K562 (cell line): ENCODE measurements around the gene CYP2R1. TPM values are rescaled to one million over a fixed set of nuclear protein-coding genes. Genes with fewer than 3 reads are reported as not detected.

Experiments used
- CBX5 ChIP-seq: IDR thresholded peaks from 2 replicates; pipeline ENCODE4 v1.6.1; 2014; ENCODE audit warnings: low read depth, borderline replicate concordance
- ETV6 ChIP-seq, 3 experiments: fragments of 150-350 bp in 1 of 3; sonication (generic) in 1 of 3; formaldehyde crosslinking in 1 of 3; IDR thresholded peaks; 2 replicates each; pipeline versions ENCODE4 v1.6.1 to v1.8.0; 2014 to 2022; ENCODE audit warnings: borderline replicate concordance in 2 of 3, low read depth in 2 of 3, antibody characterized with exemption in 1 of 3, low read length in 1 of 3, mild to moderate bottlenecking in 1 of 3, missing genetic modification reagents in 1 of 3
- GATAD2B ChIP-seq: fragments of 450-650 bp; IDR thresholded peaks from 2 replicates; pipeline ENCODE4 v1.6.1; 2017; ENCODE audit warnings: mild to moderate bottlenecking, borderline replicate concordance
- GTF2E2 ChIP-seq: fragments of 200-800 bp; sonication (Bioruptor generic); IDR thresholded peaks from 2 replicates; pipeline ENCODE4 v1.6.1; 2016; ENCODE audit warnings: missing genetic modification characterization, missing compliant biosample characterization
- HDAC2 ChIP-seq: fragments of 450-650 bp; IDR thresholded peaks from 2 replicates; pipeline ENCODE4 v1.6.1; 2016; ENCODE audit warnings: mild to moderate bottlenecking
- HNRNPH1 ChIP-seq: fragments of 200-400 bp; formaldehyde crosslinking; optimal IDR thresholded peaks from 2 replicates; pipeline ENCODE3; 2017; ENCODE audit warnings: low read depth, mild to moderate bottlenecking, low read length, moderate library complexity
- JUNB ChIP-seq: fragments of 450-650 bp; formaldehyde crosslinking; conservative IDR thresholded peaks from 2 replicates; pipeline ENCODE4 v1.4.0; 2020; ENCODE audit warnings: mild to moderate bottlenecking
- KLF13 ChIP-seq: fragments of 450-650 bp; IDR thresholded peaks from 2 replicates; pipeline ENCODE4 v1.6.1; 2016; ENCODE audit warnings: missing genetic modification characterization, low read depth, mild to moderate bottlenecking, missing compliant biosample characterization, moderate library complexity, borderline replicate concordance
- NELFE ChIP-seq: IDR thresholded peaks from 2 replicates; pipeline ENCODE4 v1.6.1; 2011; ENCODE audit warnings: mild to moderate bottlenecking; ENCODE audit not compliant: insufficient read depth, insufficient read length
- POLR3A ChIP-seq: IDR thresholded peaks from 2 replicates; pipeline ENCODE4 v1.6.1; 2011; ENCODE audit warnings: borderline replicate concordance, mild to moderate bottlenecking, moderate library complexity; ENCODE audit not compliant: insufficient read length, insufficient read depth; ENCODE audit errors: extremely low read depth
- PTRF ChIP-seq: fragments of 450-650 bp; IDR thresholded peaks from 2 replicates; pipeline ENCODE4 v1.6.1; 2016; ENCODE audit warnings: mild to moderate bottlenecking, missing genetic modification characterization, missing compliant biosample characterization
- SIX5 ChIP-seq, 2 experiments: IDR thresholded peaks; 2 replicates each; pipeline ENCODE4 v1.6.1; 2011; ENCODE audit warnings: low read length in 2 of 2, borderline replicate concordance in 1 of 2, low read depth in 1 of 2, mild to moderate bottlenecking in 1 of 2, moderate library complexity in 1 of 2; ENCODE audit not compliant: insufficient read depth in 1 of 2
- TAF1 ChIP-seq: IDR thresholded peaks from 2 replicates; pipeline ENCODE4 v1.6.1; 2011; ENCODE audit warnings: mild to moderate bottlenecking, low read length, moderate library complexity; ENCODE audit not compliant: insufficient read depth, control insufficient read depth, severe bottlenecking; ENCODE audit errors: extremely low read depth
- VEZF1 ChIP-seq: fragments of 200-800 bp; sonication (Bioruptor generic); IDR thresholded peaks from 2 replicates; pipeline ENCODE4 v1.6.1; 2017; ENCODE audit warnings: missing genetic modification characterization, missing compliant biosample characterization
- ZNF316 ChIP-seq: fragments of 450-650 bp; IDR thresholded peaks from 2 replicates; pipeline ENCODE4 v1.6.1; 2016
- polyA plus RNA-seq, 8 experiments: library from polyadenylated mRNA; depleted of rRNA in 4 of 8; stranded (reverse) in 5 of 8; unstranded in 3 of 8; fragments of >200 nt; fragmentation: Nextera tagmentation in 2 of 8; fragmentation: Illumina TruSeq in 1 of 8; extraction: Ambion mirVana in 2 of 8; extraction: Trizol in 1 of 8; gene quantifications; 2 replicates each; pipeline versions ENCODE4 v1.2.1 to v1.2.3, GENCODE V29; 2011 to 2014; ENCODE audit warnings: inconsistent platforms in 1 of 8, missing spikeins in 1 of 8
- total RNA-seq, 7 experiments: library from RNA; depleted of rRNA in 6 of 7; stranded (reverse); fragments of >200 nt in 6 of 7; fragmentation: Illumina TruSeq in 2 of 7; extraction: Trizol in 2 of 7; gene quantifications; 2 replicates each; pipeline versions ENCODE4 v1.2.1 to v1.2.3, GENCODE V29; 2011 to 2021; ENCODE audit warnings: low replicate concordance in 1 of 7
- TF ChIP-seq, protein P1 (sequence below): sonication (generic); formaldehyde crosslinking; IDR thresholded peaks from 2 replicates; pipeline ENCODE4 v1.8.1; 2023; ENCODE audit warnings: mild to moderate bottlenecking, missing genetic modification reagents
- TF ChIP-seq, protein P2 (sequence below): fragments of 250-450 bp; sonication (Bioruptor Pico); IDR thresholded peaks from 2 replicates; pipeline ENCODE4 v1.8.0; 2022; ENCODE audit warnings: inconsistent platforms, mild to moderate bottlenecking, moderate library complexity, borderline replicate concordance
- TF ChIP-seq, protein P3 (sequence below): fragments of 250-450 bp; sonication (Bioruptor Pico); IDR thresholded peaks from 2 replicates; pipeline ENCODE4 v1.8.0; 2022; ENCODE audit warnings: moderate library complexity, mild to moderate bottlenecking, inconsistent platforms

The CYP2R1 gene
- total and polyA plus RNA-seq, 9 of the 15 experiments (the other 6 are each of a cell fraction or from before 2014, with no cell fraction given), result 19.4 to 40.5 (median 29.4) TPM

- TF ChIP-seq ZNF316, result no peak; the same call in 1 of the 2 replicates
- TF ChIP-seq SIX5 (IDR thresholded peaks at IDR 0.05; ENCODE audit: borderline replicate concordance in 1 of 2, insufficient read depth in 1 of 2, low read depth in 1 of 2, low read length in 2 of 2), result no peak
- no peak for TF ChIP-seq HNRNPH1
- TF ChIP-seq GATAD2B, result no peak
- TF ChIP-seq PTRF (tag), result no peak
- TF ChIP-seq ETV6 (IDR thresholded peaks at IDR 0.05; ENCODE audit: borderline replicate concordance in 1 of 2, low read depth in 2 of 2, low read length in 1 of 2), result no peak
- TF ChIP-seq ETV6 (CRISPR knock-in tag; IDR thresholded peaks at IDR 0.05; ENCODE audit: borderline replicate concordance), result no peak
- no peak for TF ChIP-seq CBX5
- TF ChIP-seq TAF1, result no peak
- TF ChIP-seq GTF2E2 (tag), result 0 out of 2 replicates have a peak, but pooled peaks have one; percentile 34
- no peak for TF ChIP-seq NELFE
- TF ChIP-seq KLF13 (tag), result no peak
- TF ChIP-seq, protein P1, sequence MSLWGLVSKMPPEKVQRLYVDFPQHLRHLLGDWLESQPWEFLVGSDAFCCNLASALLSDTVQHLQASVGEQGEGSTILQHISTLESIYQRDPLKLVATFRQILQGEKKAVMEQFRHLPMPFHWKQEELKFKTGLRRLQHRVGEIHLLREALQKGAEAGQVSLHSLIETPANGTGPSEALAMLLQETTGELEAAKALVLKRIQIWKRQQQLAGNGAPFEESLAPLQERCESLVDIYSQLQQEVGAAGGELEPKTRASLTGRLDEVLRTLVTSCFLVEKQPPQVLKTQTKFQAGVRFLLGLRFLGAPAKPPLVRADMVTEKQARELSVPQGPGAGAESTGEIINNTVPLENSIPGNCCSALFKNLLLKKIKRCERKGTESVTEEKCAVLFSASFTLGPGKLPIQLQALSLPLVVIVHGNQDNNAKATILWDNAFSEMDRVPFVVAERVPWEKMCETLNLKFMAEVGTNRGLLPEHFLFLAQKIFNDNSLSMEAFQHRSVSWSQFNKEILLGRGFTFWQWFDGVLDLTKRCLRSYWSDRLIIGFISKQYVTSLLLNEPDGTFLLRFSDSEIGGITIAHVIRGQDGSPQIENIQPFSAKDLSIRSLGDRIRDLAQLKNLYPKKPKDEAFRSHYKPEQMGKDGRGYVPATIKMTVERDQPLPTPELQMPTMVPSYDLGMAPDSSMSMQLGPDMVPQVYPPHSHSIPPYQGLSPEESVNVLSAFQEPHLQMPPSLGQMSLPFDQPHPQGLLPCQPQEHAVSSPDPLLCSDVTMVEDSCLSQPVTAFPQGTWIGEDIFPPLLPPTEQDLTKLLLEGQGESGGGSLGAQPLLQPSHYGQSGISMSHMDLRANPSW (CRISPR knock-in tag), result no peak
- TF ChIP-seq, protein P2, sequence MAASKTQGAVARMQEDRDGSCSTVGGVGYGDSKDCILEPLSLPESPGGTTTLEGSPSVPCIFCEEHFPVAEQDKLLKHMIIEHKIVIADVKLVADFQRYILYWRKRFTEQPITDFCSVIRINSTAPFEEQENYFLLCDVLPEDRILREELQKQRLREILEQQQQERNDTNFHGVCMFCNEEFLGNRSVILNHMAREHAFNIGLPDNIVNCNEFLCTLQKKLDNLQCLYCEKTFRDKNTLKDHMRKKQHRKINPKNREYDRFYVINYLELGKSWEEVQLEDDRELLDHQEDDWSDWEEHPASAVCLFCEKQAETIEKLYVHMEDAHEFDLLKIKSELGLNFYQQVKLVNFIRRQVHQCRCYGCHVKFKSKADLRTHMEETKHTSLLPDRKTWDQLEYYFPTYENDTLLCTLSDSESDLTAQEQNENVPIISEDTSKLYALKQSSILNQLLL (CRISPR knock-in tag), result no peak
- TF ChIP-seq JUNB (CRISPR knock-in tag), result no peak
- no peak; the same call in 1 of the 2 replicates for TF ChIP-seq VEZF1 (CRISPR knock-in tag)
- TF ChIP-seq HDAC2, result 0 out of 2 replicates have a peak, but pooled peaks have one; percentile 36
- TF ChIP-seq, protein P3, sequence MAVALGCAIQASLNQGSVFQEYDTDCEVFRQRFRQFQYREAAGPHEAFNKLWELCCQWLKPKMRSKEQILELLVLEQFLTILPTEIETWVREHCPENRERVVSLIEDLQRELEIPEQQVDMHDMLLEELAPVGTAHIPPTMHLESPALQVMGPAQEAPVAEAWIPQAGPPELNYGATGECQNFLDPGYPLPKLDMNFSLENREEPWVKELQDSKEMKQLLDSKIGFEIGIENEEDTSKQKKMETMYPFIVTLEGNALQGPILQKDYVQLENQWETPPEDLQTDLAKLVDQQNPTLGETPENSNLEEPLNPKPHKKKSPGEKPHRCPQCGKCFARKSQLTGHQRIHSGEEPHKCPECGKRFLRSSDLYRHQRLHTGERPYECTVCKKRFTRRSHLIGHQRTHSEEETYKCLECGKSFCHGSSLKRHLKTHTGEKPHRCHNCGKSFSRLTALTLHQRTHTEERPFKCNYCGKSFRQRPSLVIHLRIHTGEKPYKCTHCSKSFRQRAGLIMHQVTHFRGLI, result peak; percentile 56; the same call in 1 of the 2 replicates
- TF ChIP-seq POLR3A, result no peak
Observed at GRCh38 chr11:14894657-14895598, 2.9 kb upstream of the CYP2R1 start (continued).
